ENCODE results near the gene TLL1.

The TLL1 gene

DNA sequence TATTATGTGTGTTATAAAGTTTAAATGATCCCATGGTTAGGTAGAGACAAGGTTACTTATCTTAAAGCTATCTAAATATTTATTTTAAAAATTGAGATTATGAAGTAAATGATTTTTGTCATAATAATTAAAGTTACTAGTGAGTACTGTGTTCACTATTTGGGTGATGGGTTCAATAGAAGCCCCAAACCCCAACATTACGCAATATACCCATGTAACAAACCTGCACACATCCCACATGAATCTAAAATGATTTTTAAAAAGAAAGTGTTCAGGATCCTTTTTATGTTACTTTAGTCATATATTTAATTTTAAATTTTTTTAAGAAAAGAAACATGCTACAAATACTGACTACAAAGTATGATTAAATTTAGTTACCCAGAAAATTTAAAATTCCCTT, 193.9 kb downstream of the TLL1 start:
- DNase-seq, result no peak

DNA sequence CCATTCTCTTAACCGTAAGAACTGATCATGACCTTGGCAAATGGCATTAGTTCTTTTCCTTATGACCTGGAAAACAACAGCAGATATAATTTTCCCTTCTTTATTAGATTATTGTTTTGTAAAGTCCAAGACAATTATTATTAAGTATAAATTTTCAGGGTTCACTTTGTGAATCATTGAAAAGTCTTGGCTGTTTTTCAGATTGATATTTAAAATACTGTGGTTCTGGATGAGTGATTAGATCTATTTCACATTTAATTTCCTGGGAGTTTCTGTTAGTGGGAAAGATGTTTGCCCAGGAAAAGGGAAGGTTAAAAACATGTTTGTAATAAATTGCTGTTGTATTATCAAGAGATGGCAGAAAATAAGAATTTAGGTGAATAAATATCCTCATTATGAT, 194.9 kb downstream of the TLL1 start:
- DNase-seq, result no peak

DNA sequence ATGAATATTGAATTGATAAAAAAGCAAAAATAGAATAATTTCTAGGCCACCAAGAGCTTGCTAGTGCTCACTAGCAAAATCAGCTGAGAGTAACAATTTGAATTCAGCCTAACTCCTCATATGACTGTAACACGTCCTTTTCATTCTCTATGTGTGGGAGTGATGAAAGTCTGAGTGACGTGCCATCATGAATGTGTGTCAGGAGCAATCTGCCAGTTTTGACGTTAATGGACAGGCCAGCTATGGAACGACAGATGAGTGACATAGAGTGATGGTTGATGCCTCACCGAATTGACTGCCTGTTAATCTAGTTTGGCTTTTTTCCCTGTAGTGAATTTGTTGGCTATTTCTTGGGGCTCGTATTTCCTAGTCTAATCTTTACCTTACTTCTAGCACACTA, 200.7 kb downstream of the TLL1 start:
- no peak for DNase-seq

DNA sequence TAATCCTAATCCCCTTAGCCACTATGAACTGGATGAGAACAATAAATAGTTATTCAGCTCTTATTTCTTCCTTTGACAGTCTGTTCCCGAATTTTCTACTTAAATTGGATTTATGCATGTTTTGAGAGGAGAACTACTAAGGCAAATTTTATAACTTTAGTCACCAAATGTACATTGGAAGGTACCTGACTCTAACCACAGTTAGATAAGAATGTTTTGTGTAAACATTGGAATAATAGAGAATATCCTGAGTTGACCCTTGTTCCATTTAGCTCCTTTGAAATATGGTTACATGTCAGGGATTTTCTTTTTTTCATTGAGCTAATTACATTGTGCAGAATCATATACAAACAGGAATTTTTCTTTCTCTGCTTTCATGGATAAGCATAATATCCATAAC, 202.6 kb downstream of the TLL1 start:
- no peak for DNase-seq

DNA sequence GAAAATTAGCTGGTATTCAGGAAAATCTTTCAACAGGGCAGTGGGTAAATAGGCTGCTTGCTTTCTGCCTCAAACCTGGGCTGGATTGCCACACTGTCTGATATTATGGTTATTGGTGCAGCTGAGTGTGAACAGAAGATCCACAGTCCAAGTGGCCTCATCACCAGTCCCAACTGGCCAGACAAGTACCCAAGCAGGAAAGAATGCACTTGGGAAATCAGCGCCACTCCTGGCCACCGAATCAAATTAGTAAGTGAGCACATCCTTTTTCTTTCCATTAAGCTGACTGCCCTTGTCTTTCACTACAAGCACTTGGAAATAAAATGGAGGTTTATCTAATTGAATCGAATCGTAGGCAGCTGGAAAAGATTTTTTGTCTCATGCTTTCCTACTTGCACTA, 204.7 kb downstream of the TLL1 start:
- DNase-seq, result no peak

DNA sequence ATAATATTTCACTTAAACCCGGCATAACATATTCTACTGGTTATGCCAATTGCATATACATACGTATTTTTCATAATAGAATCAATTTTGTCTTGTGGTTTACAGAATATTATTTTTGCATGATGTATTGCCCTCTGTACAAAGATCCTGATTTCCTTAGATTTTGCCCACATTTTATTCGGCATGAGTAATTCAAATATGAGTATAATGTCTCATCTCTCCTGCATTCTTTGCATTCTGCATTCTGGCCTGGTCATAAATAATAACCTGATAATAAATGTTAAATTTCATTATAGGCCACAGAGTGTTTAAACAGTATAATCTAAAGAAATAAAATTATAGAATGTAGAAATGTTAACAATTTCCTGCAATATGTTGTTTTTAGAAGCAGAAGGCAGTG, 205.3 kb downstream of the TLL1 start:
- DNase-seq, result no peak

DNA sequence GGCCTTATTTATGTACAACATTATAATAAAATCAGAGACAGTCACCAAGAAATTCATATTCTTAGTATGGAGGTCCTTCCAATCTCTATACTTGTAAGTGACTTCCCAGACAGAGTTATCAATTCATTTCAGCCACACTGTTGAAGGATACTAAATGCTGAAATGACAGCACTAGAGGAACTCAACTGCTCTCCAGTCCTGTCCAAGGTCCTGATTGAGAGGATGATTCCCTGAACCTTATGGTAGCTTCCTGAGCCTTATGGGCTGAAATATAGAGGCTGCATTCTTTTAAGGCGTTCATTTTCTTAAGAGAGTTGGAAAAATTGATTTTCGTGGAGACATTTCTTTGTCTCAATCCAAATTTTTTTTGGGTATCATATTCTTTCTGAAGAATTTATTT, 205.9 kb downstream of the TLL1 start:
- DNase-seq, result no peak

DNA sequence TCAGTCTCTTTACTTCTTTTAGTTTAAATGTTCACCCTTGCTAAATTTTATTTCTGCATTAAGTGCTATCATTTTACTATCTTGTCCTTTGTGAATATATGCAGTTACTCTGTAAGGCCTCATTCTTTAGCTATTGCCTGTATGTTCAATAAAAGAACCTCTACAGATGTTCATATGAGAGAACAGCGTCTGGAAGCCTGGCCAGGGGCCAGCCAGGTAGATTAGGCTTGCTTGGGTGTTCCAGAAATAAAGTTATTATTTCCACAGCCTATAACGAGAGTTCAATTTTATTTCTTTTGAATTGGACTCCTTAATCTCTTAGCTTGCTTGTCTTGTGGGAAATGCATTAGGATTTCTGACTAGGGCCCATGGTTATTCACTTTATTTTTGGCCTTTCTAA, 214.5 kb downstream of the TLL1 start:
- DNase-seq, result no peak

DNA sequence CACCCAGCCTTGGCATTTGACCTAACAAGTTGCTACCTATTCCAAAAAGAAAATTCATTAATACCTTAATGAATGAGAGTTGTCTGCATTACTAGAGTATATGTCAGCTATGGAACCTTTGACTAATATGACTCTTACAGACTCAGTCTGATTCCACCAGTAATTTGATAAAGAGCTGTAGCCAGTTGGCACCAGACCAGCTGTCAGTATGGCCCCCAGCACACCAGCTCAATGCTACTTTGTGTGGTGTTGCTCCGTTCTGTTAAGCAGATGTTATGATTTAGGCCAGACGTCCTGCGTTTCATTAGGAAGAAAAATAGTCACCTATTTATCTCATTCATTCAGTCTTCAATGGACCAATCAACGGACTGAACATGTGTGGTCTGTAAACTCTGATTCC, 215.5 kb downstream of the TLL1 start:
- DNase-seq, result no peak

DNA sequence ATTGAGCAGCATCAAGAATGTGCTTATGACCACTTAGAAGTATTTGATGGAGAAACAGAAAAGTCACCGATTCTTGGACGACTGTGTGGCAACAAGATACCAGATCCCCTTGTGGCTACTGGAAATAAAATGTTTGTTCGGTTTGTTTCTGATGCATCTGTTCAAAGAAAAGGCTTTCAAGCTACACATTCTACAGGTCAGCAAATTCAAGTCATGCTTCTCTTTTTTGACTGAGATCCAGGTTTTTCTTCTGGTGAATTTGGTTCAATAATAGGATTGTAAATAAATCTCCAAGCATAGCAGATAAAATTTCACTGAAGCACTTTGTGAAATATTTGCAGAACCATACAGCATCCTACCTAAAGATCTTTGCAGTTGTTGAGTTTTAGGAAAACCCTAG, 218.1 kb downstream of the TLL1 start:
- no peak for DNase-seq

DNA sequence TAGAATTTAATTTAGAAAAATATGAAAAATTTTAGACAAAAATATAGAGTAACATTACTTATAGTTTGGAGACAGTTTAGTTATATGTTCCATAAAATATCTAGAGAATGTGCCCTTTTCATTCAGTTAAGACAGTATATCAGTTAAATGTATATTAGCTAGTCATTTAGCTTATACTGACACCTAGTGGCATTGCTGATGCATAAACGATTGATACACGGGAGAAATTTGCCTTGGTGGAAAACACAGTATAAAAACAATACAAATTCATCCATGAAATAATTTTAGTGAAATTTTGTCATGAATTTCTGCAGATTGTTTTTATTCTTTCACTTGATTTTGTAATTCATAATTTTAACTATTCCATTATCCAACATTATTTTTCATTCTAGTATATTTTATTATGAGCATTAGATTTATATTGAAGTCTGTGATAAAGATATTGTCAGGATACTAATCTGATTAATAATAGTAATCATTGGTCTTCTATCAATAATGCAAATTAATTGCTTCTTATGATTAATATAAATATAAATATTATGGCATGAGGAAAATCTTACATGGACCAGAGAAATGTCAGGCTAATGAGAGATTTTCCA, 219.0 kb downstream of the TLL1 start:
- no peak for DNase-seq

DNA sequence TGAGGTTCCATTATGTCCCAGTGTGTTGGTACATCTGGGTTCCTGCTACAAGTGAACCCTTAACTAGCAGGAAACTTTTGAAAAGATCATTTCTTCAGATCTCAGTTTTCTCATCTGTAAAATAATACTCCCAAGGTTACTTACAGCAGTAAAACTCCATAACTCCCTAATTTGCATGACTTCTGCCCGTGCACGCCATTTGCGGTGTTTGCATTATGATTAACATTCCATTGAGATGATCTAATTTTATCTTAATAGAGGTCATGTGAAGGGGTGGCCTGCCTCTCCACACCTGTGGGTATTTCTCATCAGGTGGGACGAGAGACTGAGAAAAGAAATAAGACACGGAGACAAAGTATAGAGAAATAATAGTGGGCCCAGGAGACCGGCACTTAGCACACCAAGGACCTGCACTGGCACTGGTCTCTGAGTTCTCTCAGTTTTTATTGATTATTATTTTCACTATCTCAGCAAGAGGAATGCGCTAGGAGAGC, 219.8 kb downstream of the TLL1 start:
- DNase-seq, result no peak

DNA sequence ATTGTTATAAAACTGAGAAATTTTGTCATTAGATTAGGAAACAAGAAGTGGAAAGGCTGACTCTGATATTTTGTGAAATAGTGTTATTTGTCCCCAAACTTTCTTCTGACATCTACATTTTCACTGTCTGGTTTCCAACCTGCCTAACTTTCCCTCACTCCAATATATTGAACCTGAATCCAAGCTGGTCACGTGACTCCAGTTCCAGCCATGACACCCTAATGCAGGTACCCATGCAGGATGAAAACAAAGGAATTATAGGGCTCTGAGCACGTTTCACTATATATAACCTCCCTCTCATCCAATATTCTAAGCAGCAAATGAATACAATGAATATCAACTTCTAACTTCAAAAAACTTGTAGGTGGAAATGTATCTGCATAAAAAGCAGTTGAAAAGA, 231.6 kb downstream of the TLL1 start:
- no peak for DNase-seq

DNA sequence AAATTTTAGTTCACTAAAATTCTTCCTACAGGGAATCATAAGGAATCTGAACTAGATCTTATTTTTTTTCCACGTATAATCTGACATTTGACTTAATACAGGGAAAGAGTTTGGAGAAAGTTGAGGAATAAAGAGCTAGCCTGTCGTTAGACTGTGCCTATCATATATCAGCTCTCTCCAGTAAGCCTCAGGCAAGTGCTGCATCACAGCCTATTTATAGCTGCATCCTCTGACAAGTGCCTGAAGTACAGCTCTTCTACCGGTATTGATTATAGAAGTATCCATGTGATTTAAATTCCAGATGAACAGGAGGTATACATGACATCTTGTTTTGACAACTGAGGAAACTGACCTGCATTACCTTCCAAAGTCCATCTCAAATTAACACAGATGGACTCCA, 248.9 kb downstream of the TLL1 start:
- DNase-seq, result no peak

DNA sequence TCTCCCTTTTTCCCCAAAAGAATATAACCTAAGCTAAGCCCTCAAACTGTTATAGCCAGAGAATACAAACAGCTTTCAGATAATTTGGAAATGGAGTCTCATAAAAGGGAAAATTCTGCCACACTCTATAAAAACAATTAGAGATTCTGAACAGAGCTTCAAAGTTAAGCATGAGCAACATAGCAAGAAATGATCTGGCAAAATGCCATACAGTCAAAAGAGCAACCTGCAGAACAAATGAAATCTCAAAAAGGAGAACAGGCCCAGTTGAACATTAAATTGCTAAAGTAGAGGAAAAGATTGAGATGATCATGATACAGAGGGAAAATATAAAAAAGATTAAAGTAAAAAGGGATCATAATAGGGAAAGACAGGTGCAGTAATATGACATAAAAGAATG, 250.5 kb downstream of the TLL1 start:
- no peak for DNase-seq

DNA sequence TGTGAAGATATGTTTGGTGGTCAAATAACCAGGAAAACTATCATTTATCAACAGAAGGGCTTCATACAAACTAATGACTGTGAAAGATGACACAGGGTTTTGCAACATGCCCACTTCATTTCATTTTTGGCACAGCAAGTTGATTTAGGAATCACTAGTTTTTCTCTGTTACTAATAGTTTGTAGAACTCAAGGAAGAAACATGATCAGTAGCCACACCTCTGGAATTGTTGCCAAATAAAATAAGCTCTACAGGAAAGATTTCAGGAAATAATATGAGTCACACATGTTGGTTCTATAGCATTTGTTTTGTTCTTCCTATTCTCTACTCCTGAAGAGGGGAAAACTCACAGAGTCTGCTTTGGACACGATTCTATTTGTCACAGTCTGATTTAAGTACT, 255.4 kb downstream of the TLL1 start:
- DNase-seq, result no peak

DNA sequence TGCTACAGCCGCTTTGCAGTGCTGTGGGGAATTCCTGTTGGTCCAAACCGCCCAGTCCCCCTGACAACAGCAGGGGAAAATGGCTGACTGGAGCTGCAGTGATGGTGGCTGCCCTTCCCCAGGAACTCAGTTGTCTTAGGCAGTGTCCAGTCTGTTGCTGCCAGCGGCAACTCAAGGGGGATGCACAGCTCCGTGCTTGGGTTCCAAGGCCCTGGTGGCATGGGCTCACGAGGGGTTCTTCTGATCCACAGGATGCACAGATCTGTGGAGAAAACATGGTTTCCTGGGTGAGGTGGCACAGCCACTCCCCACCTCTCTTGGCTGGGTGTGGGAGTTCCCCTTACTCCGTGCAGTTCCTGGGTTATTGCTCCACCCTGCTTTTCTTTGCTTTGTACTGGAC, 261.2 kb downstream of the TLL1 start:
- no peak for DNase-seq

DNA sequence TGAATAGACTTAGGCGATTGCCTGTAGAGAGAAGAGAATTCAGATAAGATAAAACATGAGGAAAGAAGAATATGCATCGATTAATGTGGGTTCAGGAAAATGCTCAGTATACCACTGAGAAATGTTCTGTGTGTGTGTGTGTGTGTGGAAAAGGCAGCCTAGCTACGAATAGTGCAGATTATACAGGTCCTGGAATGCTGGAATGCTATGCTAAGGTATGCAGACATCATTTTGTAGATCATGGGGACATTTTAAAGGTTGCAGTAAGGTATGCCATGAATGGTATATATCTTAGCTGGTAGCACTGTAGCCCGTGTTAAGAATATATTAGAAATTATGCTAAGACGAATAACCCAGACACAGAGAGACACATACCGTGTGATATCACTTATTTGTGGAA, 267.9 kb downstream of the TLL1 start:
- DNase-seq, result no peak

DNA sequence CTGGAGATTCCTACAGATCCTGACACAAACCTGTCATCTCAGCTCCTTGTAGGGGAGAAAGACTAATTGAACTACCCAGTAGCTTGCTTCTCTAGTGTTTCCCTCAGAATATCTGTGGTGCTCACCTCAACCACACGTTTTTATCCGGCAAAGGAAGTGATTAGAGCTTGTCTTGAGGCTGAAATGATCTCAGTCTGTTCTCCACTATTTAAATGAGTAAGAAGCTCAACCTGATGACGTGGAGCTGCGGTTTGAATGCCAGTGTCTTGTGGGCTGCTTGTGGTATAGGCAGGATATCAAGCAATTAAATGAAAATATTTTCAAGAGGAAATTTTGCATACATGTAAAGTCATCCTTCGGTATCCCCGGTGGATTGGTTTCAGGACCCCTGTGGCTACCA, 270.2 kb downstream of the TLL1 start:
- no peak for DNase-seq

DNA sequence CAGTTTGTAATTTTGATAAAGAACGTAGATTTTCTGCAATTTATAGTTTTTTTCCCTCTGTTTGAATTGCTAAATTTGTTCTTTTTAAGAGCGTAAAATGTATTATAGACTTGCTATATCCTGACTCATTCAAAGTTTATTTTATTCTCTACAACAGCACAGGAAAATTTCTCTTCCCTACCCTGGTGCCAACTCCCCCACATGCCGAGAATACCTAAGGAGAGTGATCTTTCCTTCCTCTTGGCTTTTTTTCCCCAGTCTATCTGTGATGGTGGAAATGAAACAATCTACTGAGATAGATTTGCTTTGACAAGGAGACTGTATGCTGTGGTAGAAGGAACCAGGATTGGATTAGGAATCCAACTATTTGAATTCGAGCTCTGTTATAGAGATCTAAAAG, 271.6 kb downstream of the TLL1 start:
- DNase-seq, result no peak

DNA sequence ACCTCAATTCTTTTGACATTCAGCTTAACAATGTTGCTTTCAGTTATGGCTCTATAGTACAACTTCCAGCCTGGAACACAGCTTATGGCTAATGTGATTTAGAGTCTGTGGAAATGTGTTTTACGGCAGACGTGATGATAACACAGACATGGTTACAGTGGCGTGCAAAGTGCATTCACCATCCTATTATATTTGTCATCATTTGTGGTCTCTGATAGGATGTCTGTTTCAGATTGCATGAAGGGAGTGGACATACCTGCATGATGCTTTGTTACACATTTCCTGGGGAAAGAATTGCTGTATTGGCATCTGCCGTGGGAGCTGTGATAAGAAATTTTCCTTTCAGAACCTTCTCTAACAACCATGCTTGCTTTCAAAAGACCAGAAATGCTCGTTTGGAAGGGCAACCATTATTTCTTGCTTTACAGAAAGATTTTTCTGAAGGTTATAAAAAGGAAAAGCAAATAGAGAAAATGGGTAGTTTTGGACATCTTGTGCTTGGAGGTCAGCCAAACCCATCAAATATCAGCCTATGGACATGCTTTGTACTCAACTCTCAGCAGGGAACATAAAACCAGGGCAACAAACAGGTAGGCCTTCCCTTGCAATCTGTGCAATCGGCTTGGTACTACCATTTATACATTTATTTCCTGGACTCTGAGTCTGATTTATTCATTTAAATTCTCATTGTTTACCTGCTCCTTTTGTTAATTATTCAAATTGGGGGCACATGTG, 273.9 kb downstream of the TLL1 start:
- no peak for DNase-seq

Data from activated CD8-positive, alpha-beta memory T cell treated with anti-CD3 and anti-CD28 coated beads, Interleukin-2, amount 50 U/mL, for 48 hours (primary cell).